ENCODE results near the gene SLC28A1. TPM values are rescaled to one million over a fixed set of nuclear protein-coding genes. Genes with fewer than 3 reads are reported as not detected.

The SLC28A1 gene
- total and polyA plus RNA-seq, 2 donors (not counting 1 experiment from before 2014, with no cell fraction given): not detected

GRCh38 chr15:84910928-84911623, 26.6 kb downstream of the SLC28A1 start:
- POLR2A ChIA-PET: no interaction called here
- Histone ChIP-seq H3K4me2 (replicated peaks; ENCODE audit: low read depth, low read length, poor library complexity, severe bottlenecking) (no peak overlapping the region), H3K4me3 (ENCODE audit: control extremely low read depth in 1 of 5, extremely low read depth in 1 of 5, insufficient read depth in 1 of 5, low read depth in 2 of 5, low read length in 4 of 5) (no peak overlapping the region), H3K27ac (ENCODE audit: low read length in 2 of 2) (no peak overlapping the region), H3K9ac (ENCODE audit: low read length) (no peak overlapping the region), H3K4me1 (ENCODE audit: control insufficient read depth in 2 of 2, insufficient read depth in 2 of 2, low read length in 2 of 2) (no peaks in the 10 kb centered on the region), H4K20me1 (ENCODE audit: control insufficient read depth, insufficient read depth, low read length, poor library complexity, severe bottlenecking) (no peaks in the 10 kb centered on the region), H2AFZ (ENCODE audit: insufficient read depth, low read depth, low read length, poor library complexity, severe bottlenecking) (no peak overlapping the region), H3K79me2 (ENCODE audit: control insufficient read depth, insufficient read depth, low read length) (no peaks in the 10 kb centered on the region), H3K36me3 (replicated peaks in 1 of 2; ENCODE audit: control extremely low read depth in 1 of 2, control insufficient read depth in 1 of 2, extremely low read depth in 1 of 2, insufficient read depth in 2 of 2, low read length in 1 of 2) (no peaks in the 10 kb centered on the region), H3K27me3 (replicated peaks in 1 of 4; ENCODE audit: control extremely low read depth in 1 of 4, control insufficient read depth in 3 of 4, insufficient read depth in 4 of 4, low read length in 3 of 4) (peaks cover 0 to 4% (median 0%) of the 10 kb centered on the region in 4 experiments), H3K9me3 (ENCODE audit: control extremely low read depth in 1 of 3, control insufficient read depth in 2 of 3, insufficient read depth in 1 of 3, low read length in 2 of 3) (peaks cover 0 to 9% (median 0%) of the 10 kb centered on the region in 3 donors)
- no peaks in the 10 kb centered on the region for H3K9me3 Mint-ChIP-seq (ENCODE audit: insufficient read depth)
- whole genome bisulfite sequencing (ENCODE audit: insufficient coverage): 97% methylated on average over 13 of the region's 17 CpGs
- intact Hi-C loops (cut with micrococcal nuclease): no loop called here
- no peak overlapping the region for H3K4me3 Mint-ChIP-seq
- peaks cover 10% of the 10 kb centered on the region for H3K27me3 Mint-ChIP-seq
- CTCF ChIA-PET: interaction anchor here (0.7 kb wide), 3 partner anchors 33 to 1306 kb away, joined by 3 to 4 read pairs (median 3); no protein-coding TSS in a partner anchor
- DNase-seq: no peak
- H3K27ac Mint-ChIP-seq: no peak overlapping the region
- H3K4me1 Mint-ChIP-seq: no peaks in the 10 kb centered on the region
- no peak for ATAC-seq (ENCODE audit: low read depth)
- TF ChIP-seq EZH2 (IDR thresholded peaks at IDR 0.05; ENCODE audit: borderline replicate concordance, insufficient read depth, low read depth, low read length, poor library complexity, severe bottlenecking) (no peak), CTCF (IDR thresholded peaks at IDR 0.05) (no peak)

Data from B cell (primary cell).